ENCODE results near the gene THOP1. TPM values are rescaled to one million over a fixed set of nuclear protein-coding genes. Genes with fewer than 3 reads are reported as not detected.

The THOP1 gene
- total and polyA plus RNA-seq, 10 of the 15 experiments (the other 5 are each of a cell fraction or from before 2014, with no cell fraction given) = 1.9 to 270 (median 169) TPM

DNA sequence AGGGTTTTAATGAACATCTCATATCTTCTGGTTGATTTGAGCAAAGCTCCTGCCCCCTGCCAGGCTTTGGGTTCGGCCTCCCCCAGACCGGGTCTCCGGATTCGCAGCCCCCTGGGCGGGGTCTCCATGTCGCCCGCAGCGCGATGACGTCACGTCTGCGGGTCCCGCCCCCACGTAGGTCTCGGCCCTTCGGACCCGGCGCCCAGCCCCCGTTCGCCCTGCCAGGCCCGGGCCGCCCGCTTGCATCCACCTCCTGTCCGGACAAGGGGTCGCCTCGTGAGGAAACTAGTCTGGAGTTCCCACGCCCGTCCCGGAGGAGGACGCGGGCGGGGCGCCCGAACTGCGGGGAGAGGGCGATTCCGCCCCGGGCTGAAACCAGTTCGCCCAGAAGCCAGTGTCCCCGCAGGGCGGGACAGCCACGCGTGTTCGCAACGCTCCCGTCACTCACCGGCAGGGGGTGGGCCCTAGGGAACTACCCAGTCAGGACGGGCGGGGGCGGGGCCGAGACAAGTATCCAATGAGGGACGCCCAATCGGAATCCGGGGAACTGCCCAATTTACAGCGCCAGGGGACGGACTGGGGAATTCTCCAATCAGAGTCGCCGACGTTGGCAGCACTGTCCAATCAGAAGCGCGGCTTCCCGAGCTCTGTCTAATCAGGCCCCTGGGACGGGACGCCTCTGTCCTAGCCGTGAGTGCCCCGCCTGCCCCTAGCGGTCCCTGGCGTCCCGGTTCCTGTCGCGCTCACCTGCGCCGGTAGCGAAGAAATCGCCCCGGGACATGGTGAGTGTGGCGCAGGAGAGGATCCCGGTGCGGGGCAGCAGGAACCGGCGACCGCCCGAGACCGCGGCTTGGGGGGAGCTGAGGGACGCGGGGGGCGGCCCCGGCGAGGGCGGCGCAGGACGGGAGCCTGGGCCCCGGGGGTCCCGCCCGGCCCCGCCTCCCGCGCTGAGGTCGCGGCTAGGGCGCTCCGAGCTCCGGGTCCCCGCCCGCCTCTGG lies 55.8 kb downstream of the THOP1 start, which contains the start of gene ZNF555:
Gene ZNF555, plus strand, starts transcription at position 682 of the 998 bp plus-strand sequence. Its CDS starts 98 bp downstream, at position 780.
- ATAC-seq (peak; percentile 99), DNase-seq (ENCODE audit: low read depth, low spot score) (peak; percentile 97), FAIRE-seq (peak; percentile 99)
- H2AFZ ChIP-seq (ENCODE audit: control insufficient read depth, low read depth, low read length) = peak within 1 kb of the TSS; percentile 93
- H3K4me2 ChIP-seq (ENCODE audit: control insufficient read depth, insufficient read depth) = peak within 1 kb of the TSS; percentile 82
- peak within 1 kb of the TSS; percentile 93 for H3K4me3 ChIP-seq
- POLR2A ChIA-PET = no interaction called here
- H3K9ac ChIP-seq (ENCODE audit: control insufficient read depth, insufficient read depth, low read length) = peak within 1 kb of the TSS; percentile 71; the same call in 1 of the 2 replicates
- SMC1A ChIA-PET (ENCODE audit: uncharacterized antibody, unreplicated experiment) = no interaction called here
- H4K20me1 ChIP-seq (ENCODE audit: control insufficient read depth, insufficient read depth) = no peaks in the 10 kb centered on the region
- BruUV-seq (replicated peaks) = no TSS peak
- H3K9me3 ChIP-seq (replicated peaks; ENCODE audit: control insufficient read depth, insufficient read depth, low read length) = peaks cover 4% of the 10 kb centered on the region
- in situ Hi-C loops (cut with MboI) (no loop called here), intact Hi-C loops (cut with micrococcal nuclease; ENCODE audit: unreplicated experiment) (no loop called here)
- H3K27ac ChIP-seq (ENCODE audit: control insufficient read depth, insufficient read depth) = peak within 1 kb of the TSS; percentile 79
- H3K36me3 ChIP-seq (ENCODE audit: control insufficient read depth in 2 of 2, insufficient read depth in 2 of 2, low read length in 1 of 2) = no peaks in the 10 kb centered on the region
- H3K27me3 ChIP-seq (replicated peaks in 1 of 2; ENCODE audit: control insufficient read depth in 2 of 2, insufficient read depth in 2 of 2, low read length in 1 of 2) = no peaks in the 10 kb centered on the region
- whole genome bisulfite sequencing (ENCODE audit: insufficient coverage, insufficient replicate concordance, low lambda C conversion rate, missing lambda C conversion rate) = under 1% methylated on average over 61 of the region's 106 CpGs
- CTCF ChIA-PET = interaction anchor here (0.7 kb wide), 1 partner anchor 55 kb away, joined by 3 read pairs; the partner anchor contains the start of gene THOP1
- peaks cover 3% of the 10 kb centered on the region; the same call in 1 of the 2 replicates for H3K4me1 ChIP-seq (ENCODE audit: control insufficient read depth, insufficient read depth, low read length)
- H3K79me2 ChIP-seq (ENCODE audit: control insufficient read depth, insufficient read depth, low read length) = peaks cover 2% of the 10 kb centered on the region
- RAD21 ChIA-PET (ENCODE audit: unreplicated experiment) = interaction anchor here (0.6 kb wide), 1 partner anchor 299 kb away, joined by 3 read pairs; no protein-coding TSS in a partner anchor
- peak; percentile 10; the same call in 1 of the 2 replicates for TF ChIP-seq NR2F1 (conservative IDR thresholded peaks at IDR 0.05)
- no peak for TF ChIP-seq IRF4 (IDR thresholded peaks at IDR 0.05; ENCODE audit: low read depth, low read length)
- TF ChIP-seq, protein P1, sequence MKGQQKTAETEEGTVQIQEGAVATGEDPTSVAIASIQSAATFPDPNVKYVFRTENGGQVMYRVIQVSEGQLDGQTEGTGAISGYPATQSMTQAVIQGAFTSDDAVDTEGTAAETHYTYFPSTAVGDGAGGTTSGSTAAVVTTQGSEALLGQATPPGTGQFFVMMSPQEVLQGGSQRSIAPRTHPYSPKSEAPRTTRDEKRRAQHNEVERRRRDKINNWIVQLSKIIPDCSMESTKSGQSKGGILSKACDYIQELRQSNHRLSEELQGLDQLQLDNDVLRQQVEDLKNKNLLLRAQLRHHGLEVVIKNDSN (IDR thresholded peaks at IDR 0.05; ENCODE audit: borderline replicate concordance, extremely low read length, insufficient read depth, low read depth, low read length) = no peak
- TF ChIP-seq YBX1 (IDR thresholded peaks at IDR 0.05) = no peak
- no peak for TF ChIP-seq SIX5 (IDR thresholded peaks at IDR 0.05; ENCODE audit: low read depth, low read length, severe bottlenecking)
- TF ChIP-seq SREBF2 (IDR thresholded peaks at IDR 0.05; ENCODE audit: low read length) = no peak
- TF ChIP-seq CREM (IDR thresholded peaks at IDR 0.05; ENCODE audit: low read depth) = peak; percentile 69
- no peak for TF ChIP-seq EED (IDR thresholded peaks at IDR 0.05; ENCODE audit: low read depth)
- TF ChIP-seq MXI1 (IDR thresholded peaks at IDR 0.05; ENCODE audit: low read depth, low read length) = no peak
- TF ChIP-seq, protein P2, sequence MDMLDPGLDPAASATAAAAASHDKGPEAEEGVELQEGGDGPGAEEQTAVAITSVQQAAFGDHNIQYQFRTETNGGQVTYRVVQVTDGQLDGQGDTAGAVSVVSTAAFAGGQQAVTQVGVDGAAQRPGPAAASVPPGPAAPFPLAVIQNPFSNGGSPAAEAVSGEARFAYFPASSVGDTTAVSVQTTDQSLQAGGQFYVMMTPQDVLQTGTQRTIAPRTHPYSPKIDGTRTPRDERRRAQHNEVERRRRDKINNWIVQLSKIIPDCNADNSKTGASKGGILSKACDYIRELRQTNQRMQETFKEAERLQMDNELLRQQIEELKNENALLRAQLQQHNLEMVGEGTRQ (IDR thresholded peaks at IDR 0.05; ENCODE audit: borderline replicate concordance, low read depth, low read length) = no peak
- TF ChIP-seq PML (IDR thresholded peaks at IDR 0.05; ENCODE audit: low read length) = no peak
- peak; percentile 34; the same call in 1 of the 2 replicates for TF ChIP-seq SMARCA5 (IDR thresholded peaks at IDR 0.05)
- no peak for TF ChIP-seq SMAD5 (IDR thresholded peaks at IDR 0.05; ENCODE audit: low read depth)
- peak; percentile 90 for TF ChIP-seq DPF2 (IDR thresholded peaks at IDR 0.05)
- TF ChIP-seq ZBED1 (IDR thresholded peaks at IDR 0.05; ENCODE audit: borderline replicate concordance) = no peak
- TF ChIP-seq, protein P3, sequence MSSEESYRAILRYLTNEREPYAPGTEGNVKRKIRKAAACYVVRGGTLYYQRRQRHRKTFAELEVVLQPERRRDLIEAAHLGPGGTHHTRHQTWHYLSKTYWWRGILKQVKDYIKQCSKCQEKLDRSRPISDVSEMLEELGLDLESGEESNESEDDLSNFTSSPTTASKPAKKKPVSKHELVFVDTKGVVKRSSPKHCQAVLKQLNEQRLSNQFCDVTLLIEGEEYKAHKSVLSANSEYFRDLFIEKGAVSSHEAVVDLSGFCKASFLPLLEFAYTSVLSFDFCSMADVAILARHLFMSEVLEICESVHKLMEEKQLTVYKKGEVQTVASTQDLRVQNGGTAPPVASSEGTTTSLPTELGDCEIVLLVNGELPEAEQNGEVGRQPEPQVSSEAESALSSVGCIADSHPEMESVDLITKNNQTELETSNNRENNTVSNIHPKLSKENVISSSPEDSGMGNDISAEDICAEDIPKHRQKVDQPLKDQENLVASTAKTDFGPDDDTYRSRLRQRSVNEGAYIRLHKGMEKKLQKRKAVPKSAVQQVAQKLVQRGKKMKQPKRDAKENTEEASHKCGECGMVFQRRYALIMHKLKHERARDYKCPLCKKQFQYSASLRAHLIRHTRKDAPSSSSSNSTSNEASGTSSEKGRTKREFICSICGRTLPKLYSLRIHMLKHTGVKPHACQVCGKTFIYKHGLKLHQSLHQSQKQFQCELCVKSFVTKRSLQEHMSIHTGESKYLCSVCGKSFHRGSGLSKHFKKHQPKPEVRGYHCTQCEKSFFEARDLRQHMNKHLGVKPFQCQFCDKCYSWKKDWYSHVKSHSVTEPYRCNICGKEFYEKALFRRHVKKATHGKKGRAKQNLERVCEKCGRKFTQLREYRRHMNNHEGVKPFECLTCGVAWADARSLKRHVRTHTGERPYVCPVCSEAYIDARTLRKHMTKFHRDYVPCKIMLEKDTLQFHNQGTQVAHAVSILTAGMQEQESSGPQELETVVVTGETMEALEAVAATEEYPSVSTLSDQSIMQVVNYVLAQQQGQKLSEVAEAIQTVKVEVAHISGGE (CRISPR knock-in tag; IDR thresholded peaks at IDR 0.05) = no peak
- no peak for TF ChIP-seq ETV6 (conservative IDR thresholded peaks at IDR 0.05 in 1 of 2, IDR thresholded peaks at IDR 0.05 in 1 of 2; ENCODE audit: borderline replicate concordance in 1 of 2, low read depth in 1 of 2)
- no peak for TF ChIP-seq BRCA1 (IDR thresholded peaks at IDR 0.05; ENCODE audit: low read depth, low read length)
- no peak for TF ChIP-seq SUZ12 (IDR thresholded peaks at IDR 0.05; ENCODE audit: unreplicated experiment)

Data from GM12878 (cell line).